ENCODE data around the gene RPS14.
"Not testable (repeated sequence)": the region's sequence is repeated elsewhere in the genome, so short reads cannot be mapped to it uniquely, and the experiment has no call there.

The RPS14 gene

GRCh38 chr5:150487199-150488061, 37.9 kb upstream of the RPS14 start:
- peak overlapping the region; percentile 54 for H3K4me3 Mint-ChIP-seq
- H3K27ac Mint-ChIP-seq = peak overlapping the region; percentile 75
- no peaks in the 10 kb centered on the region for H3K36me3 Mint-ChIP-seq
- peaks cover 60% of the 10 kb centered on the region for H3K27me3 Mint-ChIP-seq
- CTCF ChIA-PET = interaction anchor here (1.2 kb wide), 2 partner anchors 23 to 88 kb away, joined by 3 read pairs; no protein-coding TSS in a partner anchor
- no peak for DNase-seq
- H3K4me1 Mint-ChIP-seq = peaks cover 12% of the 10 kb centered on the region
- H3K9me3 Mint-ChIP-seq = no peaks in the 10 kb centered on the region

GRCh38 chr5:150486402-150487198, 37.1 kb upstream of the RPS14 start:
- CTCF ChIA-PET = interaction anchor here (1.2 kb wide), 2 partner anchors 22 to 88 kb away, joined by 3 read pairs; no protein-coding TSS in a partner anchor

GRCh38 chr5:150485693-150486401, 36.3 kb upstream of the RPS14 start:
- peak; percentile 49 for DNase-seq
- CTCF ChIA-PET = interaction anchor here (1.2 kb wide), 1 partner anchor 21 kb away, joined by 3 read pairs; no protein-coding TSS in a partner anchor
- peak overlapping the region; percentile 53 for H3K4me3 Mint-ChIP-seq

More at GRCh38 chr5:150486402-150487198, 37.1 kb upstream of the RPS14 start:
- Mint-ChIP-seq H3K27me3 (peaks cover 69% of the 10 kb centered on the region), H3K27ac (peak overlapping the region; percentile 75), H3K4me3 (peak overlapping the region; percentile 54), H3K36me3 (no peaks in the 10 kb centered on the region), H3K4me1 (peaks cover 12% of the 10 kb centered on the region), H3K9me3 (no peaks in the 10 kb centered on the region)
- peak; percentile 46 for DNase-seq

GRCh38 chr5:150484964-150485692, 35.6 kb upstream of the RPS14 start:
- DNase-seq = no peak
- Mint-ChIP-seq H3K4me3 (peak overlapping the region; percentile 53), H3K36me3 (no peaks in the 10 kb centered on the region), H3K27me3 (peaks cover 70% of the 10 kb centered on the region), H3K4me1 (peaks cover 12% of the 10 kb centered on the region), H3K9me3 (no peaks in the 10 kb centered on the region), H3K27ac (no peak overlapping the region)
- CTCF ChIA-PET = no interaction called here

More at GRCh38 chr5:150485693-150486401, 36.3 kb upstream of the RPS14 start:
- H3K27me3 Mint-ChIP-seq = peaks cover 73% of the 10 kb centered on the region
- no peak overlapping the region for H3K27ac Mint-ChIP-seq
- H3K9me3 Mint-ChIP-seq = no peaks in the 10 kb centered on the region
- H3K4me1 Mint-ChIP-seq = peaks cover 12% of the 10 kb centered on the region
- H3K36me3 Mint-ChIP-seq = no peaks in the 10 kb centered on the region

GRCh38 chr5:150481972-150482406, 32.5 kb upstream of the RPS14 start:
- H3K9me3 Mint-ChIP-seq = no peaks in the 10 kb centered on the region
- no peaks in the 10 kb centered on the region for H3K36me3 Mint-ChIP-seq
- no peak for DNase-seq
- no peak overlapping the region for H3K4me3 Mint-ChIP-seq
- CTCF ChIA-PET = no interaction called here
- no peak overlapping the region for H3K27ac Mint-ChIP-seq
- peaks cover 5% of the 10 kb centered on the region for H3K4me1 Mint-ChIP-seq
- peaks cover 58% of the 10 kb centered on the region for H3K27me3 Mint-ChIP-seq

GRCh38 chr5:150481708-150481965, 32.1 kb upstream of the RPS14 start:
- Mint-ChIP-seq H3K27ac (no peak overlapping the region), H3K4me1 (peaks cover 4% of the 10 kb centered on the region), H3K9me3 (no peaks in the 10 kb centered on the region), H3K36me3 (no peaks in the 10 kb centered on the region), H3K4me3 (no peak overlapping the region), H3K27me3 (peaks cover 58% of the 10 kb centered on the region)
- CTCF ChIA-PET = no interaction called here
- no peak for DNase-seq

GRCh38 chr5:150479416-150479815, 29.9 kb upstream of the RPS14 start:
- no peak overlapping the region for H3K27ac Mint-ChIP-seq

GRCh38 chr5:150476568-150476967, 27.0 kb upstream of the RPS14 start:
- H3K4me3 Mint-ChIP-seq, H3K36me3 Mint-ChIP-seq, H3K9me3 Mint-ChIP-seq, H3K4me1 Mint-ChIP-seq, CTCF ChIA-PET, H3K27ac Mint-ChIP-seq, DNase-seq: not testable (repeated sequence)
- peaks cover 28% of the 10 kb centered on the region for H3K27me3 Mint-ChIP-seq

More at GRCh38 chr5:150479416-150479815, 29.9 kb upstream of the RPS14 start:
- no peak overlapping the region for H3K4me3 Mint-ChIP-seq
- DNase-seq = no peak
- H3K36me3 Mint-ChIP-seq = no peaks in the 10 kb centered on the region
- no peaks in the 10 kb centered on the region for H3K9me3 Mint-ChIP-seq
- H3K4me1 Mint-ChIP-seq = no peaks in the 10 kb centered on the region
- CTCF ChIA-PET = no interaction called here
- peaks cover 49% of the 10 kb centered on the region for H3K27me3 Mint-ChIP-seq

- no peak for DNase-seq
- CTCF ChIA-PET = no interaction called here
- Mint-ChIP-seq H3K4me3 (no peak overlapping the region), H3K9me3 (no peaks in the 10 kb centered on the region), H3K27me3 (peaks cover 17% of the 10 kb centered on the region), H3K27ac (no peak overlapping the region), H3K4me1 (no peaks in the 10 kb centered on the region), H3K36me3 (no peaks in the 10 kb centered on the region)
Observed at GRCh38 chr5:150473673-150474358, 24.3 kb upstream of the RPS14 start.

- no peaks in the 10 kb centered on the region for H3K4me1 Mint-ChIP-seq
- CTCF ChIA-PET = no interaction called here
- DNase-seq = no peak
- H3K4me3 Mint-ChIP-seq = no peak overlapping the region
- H3K9me3 Mint-ChIP-seq = no peaks in the 10 kb centered on the region
- peaks cover 13% of the 10 kb centered on the region for H3K27me3 Mint-ChIP-seq
- H3K36me3 Mint-ChIP-seq = no peaks in the 10 kb centered on the region
- no peak overlapping the region for H3K27ac Mint-ChIP-seq
Observed at GRCh38 chr5:150469718-150470469, 20.4 kb upstream of the RPS14 start.

- DNase-seq = no peak
- Mint-ChIP-seq H3K9me3 (no peaks in the 10 kb centered on the region), H3K4me3 (no peak overlapping the region), H3K27ac (no peak overlapping the region), H3K27me3 (peaks cover 13% of the 10 kb centered on the region), H3K36me3 (no peaks in the 10 kb centered on the region), H3K4me1 (no peaks in the 10 kb centered on the region)
- CTCF ChIA-PET = no interaction called here
Observed at GRCh38 chr5:150468206-150468605, 18.7 kb upstream of the RPS14 start.

- CTCF ChIA-PET = interaction anchor here (0.6 kb wide), 1 partner anchor 181 kb away, joined by 3 read pairs; no protein-coding TSS in a partner anchor
- H3K9me3 Mint-ChIP-seq = no peaks in the 10 kb centered on the region
Observed at GRCh38 chr5:150465927-150466326, 16.4 kb upstream of the RPS14 start.

More at GRCh38 chr5:150465927-150466326, 16.4 kb upstream of the RPS14 start:
- Mint-ChIP-seq H3K36me3 (no peaks in the 10 kb centered on the region), H3K4me3 (no peak overlapping the region), H3K27me3 (peaks cover 7% of the 10 kb centered on the region), H3K27ac (no peak overlapping the region), H3K4me1 (peaks cover 11% of the 10 kb centered on the region)
- DNase-seq = no peak
